Suprapubic skin (tissue), 4 donors: ENCODE measurements around the gene SRXN1.

Source experiments
- CTCF ChIP-seq, 2 donors: fragments of 200-600 bp in 1 of 2; fragments of 450-650 bp in 1 of 2; sonication (generic) in 1 of 2; IDR thresholded peaks; one replicate each; pipeline ENCODE4 v1.5.1; 2016 to 2019; ENCODE audit warnings: antibody characterized with exemption in 2 of 2, mild to moderate bottlenecking in 1 of 2, moderate library complexity in 1 of 2
- EP300 ChIP-seq: sonication (generic); formaldehyde crosslinking; IDR thresholded peaks from one replicate; pipeline ENCODE4 v1.6.1; 2017; ENCODE audit warnings: antibody characterized with exemption
- POLR2AphosphoS5 ChIP-seq, 3 donors: sonication (generic); formaldehyde crosslinking; IDR thresholded peaks; one replicate each; pipeline ENCODE4 v1.6.1; 2017; ENCODE audit warnings: antibody characterized with exemption in 3 of 3

- TF ChIP-seq POLR2AphosphoS5 (IDR thresholded peaks at IDR 0.05) (no peak), CTCF (IDR thresholded peaks at IDR 0.05) (no peak), EP300 (no peak)
Observed at GRCh38 chr20:647479-648019, 5.5 kb downstream of the SRXN1 start.
